ENCODE measurements around the gene CCDC146.
"Not testable (repeated sequence)": the region's sequence is repeated elsewhere in the genome, so short reads cannot be mapped to it uniquely, and the experiment has no call there.

Gene CCDC146, protein sequence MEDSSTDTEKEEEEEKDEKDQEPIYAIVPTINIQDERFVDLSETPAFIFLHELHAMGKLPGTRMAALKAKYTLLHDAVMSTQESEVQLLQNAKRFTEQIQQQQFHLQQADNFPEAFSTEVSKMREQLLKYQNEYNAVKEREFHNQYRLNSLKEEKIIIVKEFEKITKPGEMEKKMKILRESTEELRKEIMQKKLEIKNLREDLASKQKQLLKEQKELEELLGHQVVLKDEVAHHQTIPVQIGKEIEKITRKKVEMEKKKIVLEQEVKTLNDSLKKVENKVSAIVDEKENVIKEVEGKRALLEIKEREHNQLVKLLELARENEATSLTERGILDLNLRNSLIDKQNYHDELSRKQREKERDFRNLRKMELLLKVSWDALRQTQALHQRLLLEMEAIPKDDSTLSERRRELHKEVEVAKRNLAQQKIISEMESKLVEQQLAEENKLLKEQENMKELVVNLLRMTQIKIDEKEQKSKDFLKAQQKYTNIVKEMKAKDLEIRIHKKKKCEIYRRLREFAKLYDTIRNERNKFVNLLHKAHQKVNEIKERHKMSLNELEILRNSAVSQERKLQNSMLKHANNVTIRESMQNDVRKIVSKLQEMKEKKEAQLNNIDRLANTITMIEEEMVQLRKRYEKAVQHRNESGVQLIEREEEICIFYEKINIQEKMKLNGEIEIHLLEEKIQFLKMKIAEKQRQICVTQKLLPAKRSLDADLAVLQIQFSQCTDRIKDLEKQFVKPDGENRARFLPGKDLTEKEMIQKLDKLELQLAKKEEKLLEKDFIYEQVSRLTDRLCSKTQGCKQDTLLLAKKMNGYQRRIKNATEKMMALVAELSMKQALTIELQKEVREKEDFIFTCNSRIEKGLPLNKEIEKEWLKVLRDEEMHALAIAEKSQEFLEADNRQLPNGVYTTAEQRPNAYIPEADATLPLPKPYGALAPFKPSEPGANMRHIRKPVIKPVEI

DNA sequence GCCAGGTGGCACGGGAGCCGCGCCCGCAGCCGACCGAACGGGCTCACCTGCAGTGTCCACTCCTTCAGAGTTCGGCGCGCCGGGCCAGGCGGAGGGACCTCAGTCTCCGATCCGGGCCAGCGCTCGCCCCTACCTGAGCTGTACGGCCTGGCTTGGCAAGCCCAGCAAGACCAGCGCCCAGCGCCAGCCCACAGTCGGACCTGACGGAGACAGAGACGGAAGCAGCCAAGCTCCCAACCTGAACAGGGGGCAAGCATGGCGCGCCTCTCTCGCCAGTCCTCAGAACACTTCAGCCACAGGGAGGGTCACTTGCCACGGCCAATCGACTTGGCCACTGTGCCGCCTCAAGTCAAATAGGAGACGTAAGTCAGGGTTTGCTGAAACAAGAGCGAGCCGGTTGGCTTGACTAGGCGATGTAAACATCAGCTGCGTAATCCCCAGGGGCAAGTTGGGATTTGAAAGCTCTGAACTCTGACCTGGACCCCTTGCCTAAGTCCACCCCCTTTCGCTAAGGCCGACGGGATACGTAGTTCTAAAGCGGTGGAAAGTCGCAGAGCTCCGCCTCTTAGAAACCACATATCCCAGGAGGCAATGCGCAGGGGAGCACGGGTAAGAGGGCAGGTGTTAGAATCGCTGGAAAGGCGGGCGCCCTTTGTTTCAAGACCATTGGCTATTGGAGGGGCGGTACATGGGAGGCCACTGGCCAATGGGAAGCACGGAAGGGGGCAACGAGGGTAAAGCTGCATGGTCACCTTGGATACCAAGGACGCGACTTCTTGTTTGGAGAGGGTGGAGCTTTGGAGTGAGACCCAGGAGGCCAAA is at the start of gene CCDC146:
Gene CCDC146, plus strand, starts transcription at position 756 of the 822 bp plus-strand sequence. CDS start 45,054 bp downstream, outside the sequence.
- DNase-seq (ENCODE audit: low read depth) = peak; percentile 87

DNA sequence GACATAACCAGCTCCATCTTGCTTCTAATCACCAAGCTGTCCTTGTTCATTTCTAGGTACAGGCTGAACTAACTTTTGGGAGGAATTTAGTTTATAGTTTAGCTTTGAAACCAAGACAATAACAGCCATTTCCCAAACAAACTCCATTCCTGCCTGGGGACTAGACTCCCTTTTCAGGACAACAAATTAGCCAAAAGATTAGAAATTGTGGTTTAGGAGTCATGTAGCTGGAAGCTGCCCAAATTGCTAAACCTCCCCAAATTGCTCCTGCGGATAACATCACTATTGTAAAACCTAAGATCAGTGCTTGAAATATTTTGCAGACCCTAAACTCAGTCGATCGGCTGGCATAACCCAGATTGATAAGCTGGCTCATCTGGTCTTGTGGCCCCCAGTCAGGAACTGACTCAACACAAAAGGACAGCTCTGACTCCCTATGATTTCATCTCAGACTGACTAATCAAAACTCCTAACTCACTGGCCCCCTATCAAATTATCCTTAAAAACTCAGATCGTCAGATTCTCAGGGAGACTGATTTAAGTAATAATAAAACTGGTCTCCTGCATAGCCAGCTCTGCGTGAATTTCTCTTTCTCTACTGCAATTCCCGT is 47.5 kb upstream of the CCDC146 start:
- not testable (repeated sequence) for H3K4me3 ChIP-seq (ENCODE audit: control insufficient read depth, low read depth, low read length); DNase-seq (ENCODE audit: low read depth)

More for the DNA sequence above, at the start of gene CCDC146:
- peak within 1 kb of the TSS; percentile 66 for H3K4me3 ChIP-seq (ENCODE audit: control insufficient read depth, low read depth, low read length)

DNA sequence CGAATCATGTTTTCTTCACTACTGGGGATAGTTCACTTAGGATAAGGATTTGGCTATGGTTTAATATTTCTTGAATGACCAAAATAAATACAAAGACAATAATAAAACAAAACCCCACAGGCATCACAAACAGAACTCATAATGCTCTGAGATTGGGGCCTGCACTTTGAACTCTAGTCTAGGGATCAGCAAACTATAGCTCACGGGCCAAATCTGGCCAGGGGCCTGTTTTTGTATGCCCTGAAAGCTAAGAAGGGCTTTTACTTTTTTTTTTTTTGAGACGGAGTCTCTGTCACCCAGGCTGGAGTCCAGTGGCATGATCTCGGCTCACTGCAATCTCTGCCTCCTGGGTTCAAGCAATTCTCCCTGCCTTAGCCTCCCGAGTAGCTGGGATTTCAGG is 45.4 kb upstream of the CCDC146 start:
- H3K4me3 ChIP-seq (ENCODE audit: control insufficient read depth, low read depth, low read length); DNase-seq (ENCODE audit: low read depth): not testable (repeated sequence)

- H3K4me3 ChIP-seq (ENCODE audit: control insufficient read depth, low read depth, low read length); DNase-seq (ENCODE audit: low read depth): not testable (repeated sequence)
Measured at GRCh38 chr7:77079112-77079511, 43.3 kb upstream of the CCDC146 start.

GRCh38 chr7:77079624-77080023 is 42.8 kb upstream of the CCDC146 start:
- DNase-seq (ENCODE audit: low read depth); H3K4me3 ChIP-seq (ENCODE audit: control insufficient read depth, low read depth, low read length): not testable (repeated sequence)

DNA sequence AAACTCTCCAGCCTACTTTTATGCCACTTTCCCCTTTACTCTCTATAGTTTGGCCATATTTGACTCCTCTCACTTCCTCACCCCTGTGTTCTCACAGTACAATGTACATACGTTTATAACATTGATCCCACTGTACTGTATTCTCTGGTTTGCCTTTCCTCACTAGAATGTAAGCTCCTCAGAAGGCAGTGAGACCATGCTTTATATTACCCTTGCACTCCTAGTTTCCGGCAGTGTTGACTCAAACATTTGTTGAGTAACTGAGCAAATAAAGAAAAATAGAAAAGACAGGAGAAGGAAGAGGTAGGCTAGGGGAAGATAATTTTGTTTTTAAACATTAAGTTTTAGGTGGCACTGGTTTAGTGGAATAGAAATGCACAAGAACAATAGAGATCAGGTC is 42.2 kb upstream of the CCDC146 start:
- not testable (repeated sequence) for DNase-seq (ENCODE audit: low read depth); H3K4me3 ChIP-seq (ENCODE audit: control insufficient read depth, low read depth, low read length)

DNA sequence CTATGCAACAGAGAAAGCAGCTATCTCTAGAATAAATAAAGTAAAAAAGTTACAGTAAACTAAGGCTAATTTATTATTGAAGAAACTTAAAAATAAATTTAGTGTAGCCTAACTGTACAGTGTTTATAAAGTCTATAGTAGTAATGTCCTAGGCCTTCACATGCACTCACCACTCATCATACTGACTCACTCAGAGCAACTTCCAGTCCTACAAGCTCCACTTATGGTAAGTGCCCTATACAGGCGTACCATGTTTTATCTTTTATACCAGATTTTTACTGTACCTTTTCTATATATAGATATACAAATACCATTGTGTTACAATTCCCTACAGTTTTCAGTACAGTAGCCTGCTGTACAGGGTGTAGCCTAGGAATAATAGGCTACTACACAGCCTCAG is 40.2 kb upstream of the CCDC146 start:
- H3K4me3 ChIP-seq (ENCODE audit: control insufficient read depth, low read depth, low read length); DNase-seq (ENCODE audit: low read depth): not testable (repeated sequence)

- not testable (repeated sequence) for H3K4me3 ChIP-seq (ENCODE audit: control insufficient read depth, low read depth, low read length); DNase-seq (ENCODE audit: low read depth)
Measured at GRCh38 chr7:77092301-77092700, 30.1 kb upstream of the CCDC146 start.

GRCh38 chr7:77100501-77100900 is 21.9 kb upstream of the CCDC146 start:
- not testable (repeated sequence) for DNase-seq (ENCODE audit: low read depth); H3K4me3 ChIP-seq (ENCODE audit: control insufficient read depth, low read depth, low read length)

- DNase-seq (ENCODE audit: low read depth); H3K4me3 ChIP-seq (ENCODE audit: control insufficient read depth, low read depth, low read length): not testable (repeated sequence)
Measured at GRCh38 chr7:77101187-77101586, 21.2 kb upstream of the CCDC146 start.

- not testable (repeated sequence) for DNase-seq (ENCODE audit: low read depth); H3K4me3 ChIP-seq (ENCODE audit: control insufficient read depth, low read depth, low read length)
Measured at GRCh38 chr7:77102671-77103070, 19.7 kb upstream of the CCDC146 start.

GRCh38 chr7:77105904-77106303 is 16.5 kb upstream of the CCDC146 start:
- DNase-seq (ENCODE audit: low read depth) = peak; percentile 21

GRCh38 chr7:77107659-77108058 is 14.8 kb upstream of the CCDC146 start:
- not testable (repeated sequence) for DNase-seq (ENCODE audit: low read depth); H3K4me3 ChIP-seq (ENCODE audit: control insufficient read depth, low read depth, low read length)

More at GRCh38 chr7:77105904-77106303, 16.5 kb upstream of the CCDC146 start:
- not testable (repeated sequence) for H3K4me3 ChIP-seq (ENCODE audit: control insufficient read depth, low read depth, low read length)

DNA sequence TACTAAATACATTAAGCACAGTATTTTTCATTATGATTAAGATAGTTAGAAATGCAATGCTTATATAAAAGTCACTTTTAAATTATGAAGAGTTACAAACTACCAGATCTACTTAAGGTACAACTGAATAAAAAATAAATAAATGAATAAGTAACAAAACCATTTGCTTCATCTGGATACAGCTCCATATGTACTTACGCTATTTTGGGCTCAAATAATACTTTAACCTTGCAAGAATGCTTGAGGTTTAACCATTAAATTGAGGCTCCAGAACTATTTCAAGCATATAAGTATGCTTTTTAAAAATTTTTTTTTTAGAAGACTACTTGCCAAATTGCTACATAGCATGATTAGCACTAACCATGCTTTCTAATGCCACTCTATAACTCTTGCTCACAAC is 14.1 kb upstream of the CCDC146 start:
- DNase-seq (ENCODE audit: low read depth); H3K4me3 ChIP-seq (ENCODE audit: control insufficient read depth, low read depth, low read length): not testable (repeated sequence)

Data from AG09309 (cell line).